Activated naive CD8-positive, alpha-beta T cell treated with anti-CD3 and anti-CD28 coated beads, Interleukin-2, amount 50 U/mL, for 16 hours (primary cell): ENCODE data around the gene DHX16.

Experiments
- DNase-seq: peaks from one replicate; pipeline ENCODE4 v3.0.0-alpha.2; 2020; ENCODE audit warnings: low read depth, low spot score

The DHX16 gene

DNA sequence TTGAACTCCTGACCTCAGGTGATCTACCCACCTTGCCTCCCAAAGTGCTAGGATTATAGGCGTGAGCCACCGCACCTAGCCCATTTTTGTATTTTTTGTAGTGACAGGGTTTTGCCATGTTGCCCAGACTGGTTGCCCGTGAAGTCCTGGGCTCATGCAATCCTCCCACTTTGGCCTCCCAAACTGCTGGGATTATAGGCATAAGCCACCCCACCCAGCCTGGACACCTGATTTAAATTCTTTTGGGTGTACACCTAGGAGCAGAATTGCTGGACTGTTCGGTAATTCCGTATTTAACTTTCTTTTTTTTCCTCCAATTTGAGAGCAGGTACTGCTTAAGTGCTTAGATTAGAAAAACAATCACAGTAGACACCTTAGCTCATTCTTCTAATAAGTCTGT lies 23.6 kb upstream of the DHX16 start:
- DNase-seq, result no peak

DNA sequence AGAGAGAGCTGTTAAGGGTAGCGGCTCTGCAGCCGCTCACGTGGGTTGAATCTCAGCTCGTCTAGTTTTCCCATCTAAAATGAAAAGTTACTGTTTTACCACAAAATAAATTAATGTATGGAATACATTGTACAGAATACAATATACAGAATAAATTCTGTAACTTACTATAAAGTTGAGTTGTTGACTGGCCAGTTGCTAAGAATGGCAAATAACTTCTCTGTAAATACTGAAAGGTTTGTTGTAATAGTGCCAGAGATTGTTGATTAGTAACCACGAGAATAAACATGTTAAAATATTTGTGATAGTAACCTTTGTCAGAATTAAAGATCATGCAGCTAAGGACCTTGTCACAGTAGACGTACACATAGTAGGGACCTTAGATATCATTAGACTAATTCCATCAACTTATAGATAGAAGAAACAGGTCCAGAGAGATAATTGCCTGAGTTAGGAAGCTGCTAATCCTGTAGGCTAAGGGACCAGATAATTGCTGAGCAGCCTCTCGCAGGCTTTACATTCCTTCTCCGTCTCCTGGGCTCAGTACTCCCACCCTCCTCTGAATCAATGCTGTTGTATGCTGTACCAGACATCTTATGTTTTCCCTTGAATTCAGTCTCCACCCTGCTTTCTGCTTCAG lies 18.5 kb upstream of the DHX16 start:
- DNase-seq, result no peak

DNA sequence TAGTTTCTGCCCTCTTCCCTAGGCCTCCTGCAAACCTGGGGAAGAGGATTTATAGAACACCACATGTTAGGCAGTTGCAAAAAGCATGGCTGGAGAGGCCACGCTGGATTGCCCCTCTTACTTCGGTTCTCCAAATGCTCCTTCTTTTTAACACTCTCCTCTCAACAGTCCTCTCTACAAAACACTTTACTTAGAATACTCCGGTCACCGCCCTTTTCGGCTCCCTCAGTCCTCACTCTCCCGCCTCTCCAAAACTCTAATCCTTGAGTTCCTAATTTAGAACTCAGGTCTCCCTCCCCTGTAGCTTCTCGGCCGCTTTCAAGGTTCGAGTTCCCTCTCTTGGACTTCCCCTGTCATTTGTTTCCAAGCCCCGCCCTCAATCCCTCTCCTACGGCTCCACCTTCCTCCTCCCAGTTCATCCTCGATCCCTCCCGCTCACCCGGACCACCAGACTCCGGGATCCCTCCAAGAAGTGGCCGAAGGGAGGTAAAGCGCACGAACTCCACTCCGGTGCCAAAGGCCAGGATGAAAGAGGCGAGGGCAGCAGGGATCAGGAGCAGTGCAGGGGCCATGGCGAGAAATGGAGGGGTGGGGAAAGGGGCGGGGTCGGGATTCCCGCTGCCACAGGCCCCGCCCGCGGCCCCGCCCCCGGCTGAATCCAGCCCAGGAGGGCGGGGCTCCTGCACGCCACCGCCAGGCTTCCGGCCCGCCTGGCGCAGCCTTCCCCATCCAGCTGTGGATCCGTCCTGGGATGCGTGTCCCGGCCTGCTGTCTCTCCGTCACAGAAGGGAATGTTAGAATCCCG lies 17.8 kb upstream of the DHX16 start, which contains the start of gene NRM:
TSS of gene NRM (minus strand) at position 582 of the 805 bp plus-strand sequence. CDS start at position 572, 10 bp downstream.
- DNase-seq, result no peak

DNA sequence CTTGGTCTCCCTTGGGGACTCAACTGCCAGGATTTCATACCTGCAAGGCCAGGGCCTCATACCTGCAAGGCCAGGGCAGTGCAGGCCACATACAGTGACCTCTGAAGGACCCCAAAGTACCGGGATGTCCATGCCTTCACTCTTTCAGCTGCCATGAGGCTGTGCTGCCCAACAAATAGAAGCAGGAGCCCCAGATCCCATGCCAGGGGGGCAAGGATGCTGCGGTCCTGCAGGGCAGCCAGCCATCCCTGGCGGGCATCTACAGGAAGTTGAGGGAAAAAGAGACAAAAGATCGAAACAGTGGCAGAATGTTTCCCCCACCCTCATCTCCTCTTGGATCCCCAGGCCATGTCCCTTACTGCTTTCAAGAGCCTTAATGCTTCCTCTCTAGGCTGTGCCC lies 17.2 kb upstream of the DHX16 start:
- DNase-seq, result no peak

DNA sequence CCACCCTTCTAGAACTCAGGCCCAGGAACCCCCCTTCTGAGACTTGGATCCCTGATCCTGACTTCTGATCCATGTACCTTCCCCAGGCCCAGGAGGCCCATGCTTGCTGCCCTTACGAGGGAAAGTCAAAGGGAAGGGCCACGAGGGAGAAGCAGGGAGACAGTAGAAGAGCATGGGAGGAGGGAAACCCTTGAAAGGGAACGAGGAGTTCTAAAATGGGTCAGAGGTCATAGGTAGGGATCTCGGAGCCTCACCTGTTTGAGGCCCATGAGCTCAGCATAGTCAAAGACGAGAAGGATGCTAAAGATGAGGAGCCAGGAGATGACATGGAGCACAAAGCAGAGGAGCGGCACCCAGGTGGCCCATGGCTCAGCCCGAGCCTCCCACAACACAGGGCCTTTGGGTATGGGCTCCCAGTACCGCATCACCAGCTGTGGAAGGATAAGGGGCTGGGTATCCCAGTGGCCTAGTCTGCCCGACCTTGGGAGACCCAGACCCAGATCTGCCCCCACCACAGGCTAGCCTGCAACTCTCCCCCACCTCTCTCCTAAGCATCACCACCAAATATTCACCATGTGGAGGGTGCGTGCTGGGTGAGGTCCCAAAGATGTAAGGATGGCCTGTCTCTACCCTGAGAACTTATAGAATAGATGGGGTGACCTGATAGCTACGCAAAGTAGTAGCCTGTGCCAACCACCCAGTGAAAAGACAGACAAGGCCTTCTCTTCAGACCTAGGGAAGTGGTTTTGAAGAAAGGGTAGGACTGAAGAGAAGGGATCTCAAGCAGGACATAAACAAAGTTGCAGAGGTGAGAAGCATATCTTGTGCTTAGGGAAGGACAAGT lies 16.4 kb upstream of the DHX16 start:
- DNase-seq, result no peak

DNA sequence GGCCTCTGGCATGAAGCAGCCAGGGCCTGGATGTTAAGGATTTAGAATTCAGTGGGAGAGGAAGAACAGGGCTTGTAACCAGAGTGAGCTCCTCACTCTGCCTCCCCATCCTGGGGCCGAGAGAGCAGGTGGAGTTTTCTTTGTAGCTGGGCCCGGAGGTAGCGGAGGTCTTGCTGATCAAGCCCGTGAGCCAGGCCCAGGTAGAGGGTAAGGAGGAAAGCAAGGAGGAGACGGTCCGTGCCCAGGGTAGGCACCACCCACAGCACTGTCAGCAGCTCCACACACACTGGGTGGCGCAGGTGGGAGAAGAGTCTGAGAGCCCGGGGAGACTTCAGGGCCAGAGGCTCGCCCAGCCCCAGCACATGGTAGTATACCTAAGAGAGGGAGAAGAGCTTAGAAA lies 15.8 kb upstream of the DHX16 start:
- DNase-seq, result no peak

DNA sequence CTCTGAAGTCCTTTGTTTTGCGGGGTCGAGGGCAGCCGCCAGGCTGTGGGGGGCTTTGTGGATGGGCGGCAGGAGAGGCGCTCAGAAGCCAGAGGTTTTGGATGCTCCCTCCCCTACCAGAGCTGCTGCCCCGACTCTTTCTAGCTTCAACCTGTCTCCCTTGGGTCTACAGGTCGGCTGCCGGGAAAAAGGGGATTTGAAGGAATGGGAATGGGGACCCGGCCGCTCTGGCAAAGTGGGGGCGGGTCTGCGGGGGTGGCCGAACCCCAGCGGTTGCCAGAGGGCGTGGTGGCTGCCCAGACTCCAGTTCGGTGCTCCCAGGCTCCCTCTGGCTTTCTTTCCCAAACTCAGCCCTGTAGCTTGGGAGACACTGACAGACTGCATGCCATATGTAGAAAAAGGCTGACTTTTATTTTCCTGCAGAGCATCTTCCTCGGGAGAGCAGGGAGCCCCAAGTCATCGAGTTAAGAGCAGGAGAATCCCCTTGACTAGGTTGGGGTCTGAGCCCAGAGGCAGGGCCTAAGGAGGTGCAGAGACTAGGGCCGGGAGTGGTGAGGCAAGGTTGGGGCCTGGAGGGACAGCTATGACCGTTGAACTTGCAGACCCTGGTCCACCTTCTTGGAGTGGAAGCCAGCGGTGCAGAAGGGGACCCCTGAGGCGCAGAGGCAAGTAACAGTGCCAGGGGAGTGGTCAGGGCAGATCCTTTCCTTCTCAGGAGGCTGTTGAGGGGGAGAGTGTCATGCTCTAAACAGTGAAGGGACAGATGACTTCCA lies 15.0 kb upstream of the DHX16 start:
- no peak for DNase-seq

DNA sequence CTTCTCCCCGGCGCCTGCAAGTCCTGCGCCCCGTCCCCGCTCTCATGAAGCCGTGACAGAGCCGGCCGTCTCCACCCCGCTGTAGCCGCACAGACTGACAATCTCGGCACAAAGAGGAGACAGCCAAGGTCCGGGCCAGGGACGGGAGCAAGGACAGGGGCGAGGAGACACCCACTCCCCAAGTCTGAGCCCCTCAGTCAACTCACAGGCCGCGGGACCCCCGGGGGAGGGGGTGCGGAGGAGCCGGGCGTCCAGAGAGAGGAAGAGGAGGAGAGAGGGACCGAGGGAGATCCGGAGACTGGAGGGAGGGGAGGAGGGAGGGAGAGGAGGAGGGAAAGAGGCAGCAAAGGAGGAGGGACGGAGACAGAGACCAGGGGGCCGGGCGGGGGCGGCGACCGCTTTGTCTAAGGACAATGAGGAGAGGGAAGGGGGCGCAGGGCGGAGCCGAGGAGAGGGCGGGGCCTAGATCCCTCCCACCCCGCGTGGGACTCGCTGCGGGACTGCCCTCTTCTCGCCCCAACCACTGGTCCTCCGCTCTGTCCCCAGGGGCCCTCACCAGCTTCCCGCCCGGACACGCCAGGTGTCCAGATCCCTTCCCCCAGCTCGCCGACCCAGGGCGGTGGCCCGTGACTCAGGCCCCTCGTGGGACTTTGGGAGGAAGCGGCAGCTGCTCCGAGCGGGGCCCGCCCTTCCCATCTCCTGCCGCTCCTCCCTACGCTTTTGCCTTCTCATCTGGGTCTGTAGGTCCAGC lies 14.3 kb upstream of the DHX16 start:
- no peak for DNase-seq

DNA sequence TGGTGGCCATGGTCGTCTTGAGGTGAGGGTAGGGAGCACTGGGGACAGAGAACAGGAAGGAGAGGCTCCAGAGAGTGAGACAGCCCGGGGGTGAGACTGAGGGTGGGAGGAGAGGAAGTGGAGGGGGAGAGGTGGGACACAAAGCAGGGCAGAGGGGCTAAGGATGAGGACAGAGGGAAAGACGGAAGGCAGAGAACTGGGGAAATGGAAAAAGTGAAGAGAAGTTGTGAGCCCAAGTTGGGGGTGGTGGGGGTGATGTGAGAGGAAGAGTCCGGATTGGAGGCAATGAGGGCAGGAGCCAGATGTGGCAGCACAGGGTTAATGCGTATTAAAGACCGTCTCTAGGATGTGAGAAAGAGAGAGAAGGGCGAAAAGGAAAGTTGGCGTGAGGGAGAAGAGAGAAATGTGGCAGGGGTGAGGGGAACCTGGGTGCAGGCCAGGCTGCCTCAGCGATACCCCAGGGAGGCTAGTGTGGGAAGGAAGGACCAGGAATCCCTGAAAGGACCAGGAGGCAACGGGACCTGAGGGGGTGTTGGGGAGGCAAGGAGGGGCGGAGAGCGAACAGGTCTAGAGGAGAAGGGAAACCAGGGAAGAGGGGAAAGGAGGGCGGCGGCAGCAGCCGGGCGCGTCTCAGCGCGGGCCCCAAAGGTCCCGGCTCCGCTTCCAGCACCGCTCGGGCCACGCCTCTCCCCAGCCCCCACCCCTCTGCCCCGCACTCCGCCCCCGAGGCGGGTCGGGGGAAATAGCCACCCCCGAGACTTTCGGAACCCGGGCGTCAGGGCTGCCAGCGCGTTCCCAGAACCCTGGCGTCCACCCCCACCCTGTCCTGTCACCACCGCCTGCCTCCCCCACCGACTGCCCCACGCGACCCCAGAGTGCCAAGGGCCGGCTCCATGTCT lies 13.5 kb upstream of the DHX16 start, which contains the start of gene PPP1R18:
TSS of gene PPP1R18 (minus strand) at position 637 of the 899 bp plus-strand sequence. CDS start at position 10, 627 bp downstream.
- peak; percentile 78 for DNase-seq

DNA sequence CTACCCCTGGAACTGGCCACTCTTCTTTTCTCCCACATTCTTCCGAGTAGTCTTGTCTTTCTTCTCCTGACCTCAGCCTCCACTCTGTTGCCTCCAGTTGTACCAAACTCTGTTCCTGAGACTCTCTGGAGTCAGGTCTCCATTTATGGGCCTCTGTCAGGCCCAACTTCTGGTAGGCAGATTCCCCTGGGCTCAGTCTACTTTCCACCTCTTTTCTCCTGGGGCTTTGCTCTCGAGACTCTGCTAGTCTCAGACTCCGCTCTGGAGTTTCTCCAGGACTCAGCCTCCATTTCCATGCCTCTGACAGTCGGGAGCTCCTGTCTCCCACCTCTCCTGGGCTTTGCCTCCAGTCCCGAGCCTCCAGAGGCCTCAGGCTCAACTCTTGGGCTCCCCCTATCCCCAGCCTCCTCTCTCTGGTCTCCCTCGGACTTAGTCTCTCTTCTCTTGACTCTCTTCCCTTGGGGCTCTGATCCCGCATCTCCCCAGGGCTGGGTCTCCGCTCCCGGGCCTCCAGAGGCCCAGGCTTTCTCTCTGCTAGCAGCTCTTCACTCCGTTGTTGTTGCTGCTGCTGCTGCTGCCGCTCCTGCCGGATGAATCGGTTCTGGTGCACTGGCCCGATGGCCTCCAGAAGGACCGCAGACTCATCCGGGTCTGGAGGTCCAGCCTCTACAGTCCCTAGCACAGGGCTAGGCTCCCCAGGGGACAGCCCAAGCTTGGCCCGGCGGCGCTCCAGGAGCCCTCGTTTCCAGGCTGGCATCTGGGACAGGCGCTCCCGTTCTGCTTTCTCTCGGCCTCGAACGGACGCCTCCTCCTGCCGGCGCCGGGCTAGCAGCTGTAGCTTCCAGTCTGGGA lies 12.6 kb upstream of the DHX16 start:
- no peak for DNase-seq

DNA sequence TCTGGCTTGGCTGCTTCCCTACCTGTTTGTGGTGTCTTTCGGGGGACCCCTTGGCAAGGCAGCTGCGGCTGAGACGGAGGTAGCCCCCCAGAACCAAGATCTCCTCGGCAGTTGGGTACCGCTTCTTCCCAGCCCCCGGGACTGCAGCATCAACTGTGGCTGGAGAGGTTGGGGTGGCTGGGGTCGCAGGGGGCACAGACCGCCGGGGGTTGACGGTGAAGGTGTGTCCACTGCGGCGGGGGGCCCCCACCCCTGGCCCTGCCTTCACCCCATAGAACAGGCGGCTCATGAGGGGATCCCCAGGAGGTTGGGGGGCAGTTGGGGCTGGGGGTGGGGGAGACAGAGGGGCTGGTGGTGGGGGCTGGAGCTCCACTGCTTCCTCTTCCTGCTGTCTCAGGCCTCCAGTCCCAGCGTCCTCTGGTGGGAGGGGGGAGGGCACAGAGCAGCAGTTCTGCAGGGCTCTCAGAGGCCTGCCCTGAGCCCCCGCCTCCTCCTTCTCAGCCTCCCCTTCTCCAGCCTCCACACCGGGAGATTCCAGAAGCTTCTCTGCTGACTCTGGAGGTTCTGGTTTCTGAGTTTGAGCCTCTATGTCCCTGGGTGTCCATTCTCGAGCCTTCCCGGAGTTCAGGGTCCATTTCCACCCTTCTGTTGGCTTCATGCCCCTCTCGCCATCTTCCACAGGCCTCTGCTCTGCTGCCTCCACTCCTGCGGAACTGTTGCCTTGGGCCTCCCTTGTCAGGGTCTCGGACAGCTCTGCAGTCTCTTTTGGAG lies 11.8 kb upstream of the DHX16 start:
- no peak for DNase-seq

DNA sequence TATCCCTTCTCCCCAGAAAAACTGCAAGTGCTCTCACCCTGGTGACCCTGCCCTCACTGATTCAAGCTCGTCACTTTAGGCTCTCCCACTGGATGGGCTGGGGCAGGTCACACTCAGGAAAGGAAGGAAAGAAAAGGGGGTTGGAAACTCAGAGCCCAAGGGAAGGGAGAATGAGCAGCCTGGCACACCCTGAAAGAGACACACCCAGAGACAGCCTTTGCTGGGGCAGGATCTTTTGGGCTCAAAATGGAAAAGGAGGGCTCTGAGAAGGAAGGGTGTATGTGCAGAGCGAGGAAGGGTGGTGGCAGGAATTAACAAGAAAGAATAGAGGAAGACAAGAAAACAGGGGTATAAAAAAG lies 11.2 kb upstream of the DHX16 start:
- DNase-seq, result no peak

DNA sequence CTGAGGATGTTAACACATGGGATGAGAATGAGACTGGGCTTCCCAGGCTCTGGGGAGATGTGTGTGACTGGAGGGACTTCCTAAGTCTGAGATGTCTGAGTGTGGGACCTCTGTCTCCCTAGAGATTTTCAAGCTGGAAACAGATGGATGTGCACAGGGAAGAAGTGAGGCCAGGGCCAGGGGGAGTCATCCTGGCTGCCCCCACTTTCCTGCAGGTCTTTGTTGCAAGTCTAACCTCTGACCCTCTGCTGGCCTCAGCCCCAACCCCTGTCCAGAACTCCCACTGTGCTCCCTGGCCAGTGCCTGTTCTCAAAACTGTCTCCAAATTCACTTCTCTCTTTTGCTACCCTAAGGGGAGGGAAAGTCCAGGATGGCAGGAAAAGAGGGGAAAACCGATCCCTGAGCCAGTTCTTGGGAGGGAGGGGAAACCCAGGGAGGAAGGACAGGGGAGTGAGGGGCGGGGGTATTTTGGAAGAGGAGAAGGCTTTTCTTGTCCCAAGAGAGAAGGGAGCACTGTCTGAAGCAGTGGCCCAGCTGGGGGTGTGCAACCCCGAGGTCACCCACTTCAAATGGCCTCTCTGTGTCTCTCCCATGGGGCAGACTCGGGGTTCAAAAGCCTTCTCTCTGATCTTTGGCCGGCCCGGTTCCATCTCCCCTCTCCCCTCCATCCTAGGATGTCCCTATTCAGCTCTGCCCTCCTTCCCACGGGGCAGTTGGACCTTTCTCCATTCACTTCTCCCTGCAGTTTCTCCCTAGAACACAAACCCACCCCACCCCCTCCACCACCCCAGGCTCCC lies 10.6 kb upstream of the DHX16 start:
- no peak for DNase-seq

DNA sequence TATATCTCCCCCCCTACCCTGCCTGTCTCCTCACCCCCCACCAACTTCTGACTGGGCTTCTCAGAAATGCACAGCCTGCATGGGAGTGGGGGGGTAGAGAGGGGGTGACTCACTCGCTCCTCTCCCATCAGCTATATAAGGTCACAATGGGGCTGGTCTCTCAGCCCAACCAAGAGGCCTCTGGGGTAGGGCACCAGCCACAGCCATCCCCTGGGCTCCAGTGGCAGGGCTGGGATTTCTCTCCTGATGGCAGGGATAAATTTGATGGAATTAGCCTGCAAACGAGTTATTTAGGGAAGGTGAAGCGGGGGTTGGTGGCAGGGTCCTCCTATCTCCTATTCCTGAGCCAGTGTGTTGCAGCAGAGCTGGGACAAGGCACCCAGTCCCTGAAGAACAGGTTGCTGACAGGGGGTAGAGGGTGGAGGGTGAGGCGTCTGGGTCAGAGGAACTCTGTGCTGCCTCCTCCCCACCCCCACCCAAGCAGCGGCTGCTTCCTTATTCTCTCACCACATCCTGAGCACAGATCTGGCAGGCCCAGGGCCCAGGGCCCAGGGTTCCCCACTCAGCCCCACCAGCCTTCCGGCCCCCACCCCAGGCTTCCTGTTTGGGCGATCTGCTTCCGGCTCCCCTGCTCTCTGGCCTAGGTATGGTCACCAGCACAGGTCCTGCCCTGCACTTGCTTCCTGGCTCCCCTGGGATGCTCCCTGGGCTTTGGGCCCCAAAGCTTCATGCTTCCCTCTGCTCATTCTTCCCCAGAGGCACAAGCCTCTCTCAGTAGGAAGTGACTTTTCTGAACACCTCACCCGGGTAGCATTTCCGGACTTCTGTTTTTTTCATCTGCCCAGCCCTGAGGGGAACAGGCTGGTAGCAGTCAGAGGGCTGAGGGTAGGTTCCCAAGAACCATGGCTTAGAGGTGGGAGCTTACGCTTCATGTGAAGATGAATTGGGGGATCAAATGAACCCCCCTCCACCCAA lies 9.6 kb upstream of the DHX16 start:
- peak; percentile 78 for DNase-seq

DNA sequence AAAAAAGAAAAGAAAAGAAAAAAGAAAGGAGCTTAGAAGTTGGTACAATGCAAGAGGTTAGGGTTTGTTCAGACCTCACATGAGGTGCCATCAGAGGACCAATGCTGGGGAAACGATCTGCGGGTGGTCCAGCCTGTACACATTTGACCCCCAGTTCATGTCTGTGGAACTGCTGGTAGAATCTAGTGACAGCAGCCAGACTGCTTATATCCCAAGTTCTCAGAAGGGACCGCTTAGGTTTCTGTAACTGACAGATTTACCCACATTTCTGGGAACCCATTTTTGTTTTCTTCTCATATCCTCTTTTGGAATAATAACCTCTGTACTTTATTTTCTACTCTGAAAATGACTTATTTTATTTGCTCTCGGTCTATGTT lies 8.9 kb upstream of the DHX16 start:
- DNase-seq, result no peak
